ENCODE results near the gene C1orf146. TPM values are rescaled to one million over a fixed set of nuclear protein-coding genes. Genes with fewer than 3 reads are reported as not detected.

Gene C1orf146
- total RNA-seq, 6 experiments from 2014 or later, result not detected

DNA sequence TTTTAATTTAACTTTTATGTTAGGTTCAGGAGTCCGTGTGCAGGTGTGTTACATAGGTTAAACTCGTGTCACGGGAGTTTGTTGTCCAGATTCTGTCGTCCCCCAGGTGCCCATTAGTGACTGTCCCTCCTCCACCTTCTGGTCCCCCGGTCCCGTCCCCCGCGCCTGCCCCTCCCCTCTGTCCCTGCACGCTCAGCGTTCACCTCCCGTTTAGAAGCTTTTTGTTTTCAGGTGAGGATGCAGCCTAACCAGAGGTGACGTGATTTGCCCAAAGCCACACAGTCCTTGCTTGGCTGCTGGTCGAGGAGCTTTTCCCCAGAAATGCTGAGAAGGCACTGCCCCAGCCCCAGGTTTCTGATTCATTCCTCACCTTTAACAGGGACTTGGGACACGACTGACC is 844 bp downstream of the C1orf146 start:
- TF ChIP-seq, protein P1, sequence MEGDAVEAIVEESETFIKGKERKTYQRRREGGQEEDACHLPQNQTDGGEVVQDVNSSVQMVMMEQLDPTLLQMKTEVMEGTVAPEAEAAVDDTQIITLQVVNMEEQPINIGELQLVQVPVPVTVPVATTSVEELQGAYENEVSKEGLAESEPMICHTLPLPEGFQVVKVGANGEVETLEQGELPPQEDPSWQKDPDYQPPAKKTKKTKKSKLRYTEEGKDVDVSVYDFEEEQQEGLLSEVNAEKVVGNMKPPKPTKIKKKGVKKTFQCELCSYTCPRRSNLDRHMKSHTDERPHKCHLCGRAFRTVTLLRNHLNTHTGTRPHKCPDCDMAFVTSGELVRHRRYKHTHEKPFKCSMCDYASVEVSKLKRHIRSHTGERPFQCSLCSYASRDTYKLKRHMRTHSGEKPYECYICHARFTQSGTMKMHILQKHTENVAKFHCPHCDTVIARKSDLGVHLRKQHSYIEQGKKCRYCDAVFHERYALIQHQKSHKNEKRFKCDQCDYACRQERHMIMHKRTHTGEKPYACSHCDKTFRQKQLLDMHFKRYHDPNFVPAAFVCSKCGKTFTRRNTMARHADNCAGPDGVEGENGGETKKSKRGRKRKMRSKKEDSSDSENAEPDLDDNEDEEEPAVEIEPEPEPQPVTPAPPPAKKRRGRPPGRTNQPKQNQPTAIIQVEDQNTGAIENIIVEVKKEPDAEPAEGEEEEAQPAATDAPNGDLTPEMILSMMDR (IDR thresholded peaks at IDR 0.05), result no peak
- TF ChIP-seq POLR2A (IDR thresholded peaks at IDR 0.05), result no peak
- intact Hi-C loops (cut with DNase I), result no loop called here
- ATAC-seq (no peak), DNase-seq (no peak)
- 71% methylated on average over 14 of the region's 14 CpGs for WGBS (ENCODE audit: insufficient coverage, low coverage, low lambda C conversion rate, missing lambda C conversion rate)
- H3K27ac ChIP-seq, result no peak overlapping the region
- H3K4me1 ChIP-seq, result no peaks in the 10 kb centered on the region
- H3K9me3 ChIP-seq, result no peaks in the 10 kb centered on the region
- no peak overlapping the region for H3K4me3 ChIP-seq
- H3K36me3 ChIP-seq, result no peaks in the 10 kb centered on the region
- H3K27me3 ChIP-seq, result no peaks in the 10 kb centered on the region

DNA sequence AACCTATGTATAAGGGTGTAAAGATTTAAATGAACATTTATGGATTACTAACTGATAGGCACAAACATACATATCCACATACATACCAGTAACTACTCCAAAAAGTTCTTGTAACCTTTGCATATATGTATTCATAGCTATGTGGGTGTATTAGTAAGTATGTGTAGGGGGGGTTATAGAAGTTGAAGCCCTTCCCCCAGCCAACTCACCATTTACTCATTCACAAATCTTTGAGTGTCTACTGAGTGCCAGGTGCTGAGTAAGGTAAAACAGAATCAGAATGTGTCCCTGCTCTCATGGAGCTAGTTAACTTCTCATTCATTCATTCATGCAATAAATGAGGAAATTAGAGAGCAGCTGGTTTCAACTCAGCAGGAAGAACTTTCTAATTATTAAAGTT is 1.3 kb downstream of the C1orf146 start:
- Histone ChIP-seq H3K27me3 (no peaks in the 10 kb centered on the region), H3K4me1 (no peaks in the 10 kb centered on the region), H3K27ac (no peak overlapping the region), H3K36me3 (no peaks in the 10 kb centered on the region), H3K9me3 (no peaks in the 10 kb centered on the region), H3K4me3 (no peak overlapping the region)
- intact Hi-C loops (cut with DNase I), result no loop called here
- DNase-seq (no peak), ATAC-seq (no peak)
- TF ChIP-seq, protein P1 (IDR thresholded peaks at IDR 0.05), result no peak
- no peak for TF ChIP-seq POLR2A (IDR thresholded peaks at IDR 0.05)

DNA sequence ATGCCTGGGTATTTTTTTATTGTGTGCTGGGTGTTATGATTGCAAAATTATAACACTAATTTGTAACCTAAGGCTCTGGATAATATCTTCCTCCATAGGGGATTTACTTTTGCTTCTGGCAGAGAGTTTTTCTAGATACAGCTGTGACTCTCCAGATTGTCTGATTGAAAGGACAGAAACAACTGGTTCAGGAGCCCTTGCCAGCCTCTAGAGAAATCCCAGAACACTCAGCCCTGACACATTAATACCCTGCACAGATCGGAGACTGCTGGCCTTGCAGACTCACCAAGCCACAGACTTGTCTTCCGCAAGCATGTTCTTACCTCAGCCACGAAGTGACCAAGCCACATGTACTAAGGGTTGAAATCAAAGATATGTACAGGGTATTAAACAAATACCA is 10.7 kb downstream of the C1orf146 start:
- no peaks in the 10 kb centered on the region for H3K36me3 ChIP-seq
- no peaks in the 10 kb centered on the region for H3K27me3 ChIP-seq
- no peak overlapping the region for H3K4me3 ChIP-seq
- no peaks in the 10 kb centered on the region for H3K9me3 ChIP-seq
- intact Hi-C loops (cut with DNase I), result no loop called here
- ATAC-seq (no peak), DNase-seq (no peak)
- WGBS (ENCODE audit: insufficient coverage, low coverage, low lambda C conversion rate, missing lambda C conversion rate), result 64% methylated on average over 3 of the region's 3 CpGs
- no peak overlapping the region for H3K27ac ChIP-seq
- TF ChIP-seq POLR2A (IDR thresholded peaks at IDR 0.05), result no peak
- TF ChIP-seq, protein P1 (IDR thresholded peaks at IDR 0.05), result no peak
- H3K4me1 ChIP-seq, result no peaks in the 10 kb centered on the region

DNA sequence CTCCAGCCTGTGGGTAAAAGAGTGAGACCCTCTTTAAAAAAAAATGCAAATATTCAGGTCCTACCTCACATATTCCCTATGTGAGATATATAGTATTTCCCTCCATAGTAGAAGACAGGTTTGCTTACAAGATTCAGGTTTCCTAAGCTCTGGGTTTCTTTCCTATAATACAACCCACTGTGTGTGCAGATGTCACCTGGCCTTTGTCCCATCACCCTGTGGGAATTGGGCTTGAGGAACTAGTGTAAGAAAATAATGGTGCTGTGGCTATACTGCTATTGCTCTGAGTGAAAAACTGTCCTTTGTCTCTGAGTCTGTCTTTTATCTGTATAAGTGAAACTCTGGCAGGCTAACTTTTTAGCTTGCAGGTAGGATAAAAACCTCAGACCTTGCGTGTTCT is 13.0 kb downstream of the C1orf146 start:
- WGBS (ENCODE audit: insufficient coverage, low coverage, low lambda C conversion rate, missing lambda C conversion rate), result 85% methylated on average over 1 of the region's 1 CpG
- ATAC-seq (no peak), DNase-seq (no peak)
- Histone ChIP-seq H3K4me1 (no peaks in the 10 kb centered on the region), H3K9me3 (no peaks in the 10 kb centered on the region), H3K27me3 (no peaks in the 10 kb centered on the region), H3K4me3 (no peak overlapping the region), H3K36me3 (no peaks in the 10 kb centered on the region), H3K27ac (no peak overlapping the region)
- intact Hi-C loops (cut with DNase I), result no loop called here
- TF ChIP-seq, protein P1 (IDR thresholded peaks at IDR 0.05), result no peak
- TF ChIP-seq POLR2A (IDR thresholded peaks at IDR 0.05), result no peak

DNA sequence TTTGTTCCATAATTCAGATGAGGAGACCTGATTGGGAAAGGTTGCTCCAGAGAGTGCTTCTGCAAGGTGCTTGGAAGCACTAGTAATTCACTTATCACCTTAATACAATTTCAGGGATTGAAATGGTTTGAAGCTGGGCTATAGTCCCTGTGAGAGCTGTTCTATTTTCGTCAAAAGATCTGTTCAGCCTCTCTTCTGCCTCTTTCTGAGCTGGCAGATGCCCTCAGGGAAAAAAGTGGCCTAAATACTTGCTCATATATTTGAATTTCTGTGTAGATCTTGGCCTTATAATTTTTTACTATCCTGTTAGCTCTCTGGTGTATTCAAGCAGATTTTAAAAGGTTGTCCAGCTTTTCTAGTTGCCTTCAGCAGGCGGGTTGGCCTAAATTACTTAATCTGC is 22.3 kb downstream of the C1orf146 start:
- intact Hi-C loops (cut with DNase I), result no loop called here
- ATAC-seq (no peak), DNase-seq (no peak)
- Histone ChIP-seq H3K36me3 (no peaks in the 10 kb centered on the region), H3K4me3 (no peak overlapping the region), H3K9me3 (no peaks in the 10 kb centered on the region), H3K27ac (no peak overlapping the region), H3K27me3 (no peaks in the 10 kb centered on the region), H3K4me1 (no peaks in the 10 kb centered on the region)
- WGBS (ENCODE audit: insufficient coverage, low coverage, low lambda C conversion rate, missing lambda C conversion rate), result 83% methylated on average over 2 of the region's 2 CpGs
- no peak for TF ChIP-seq POLR2A (IDR thresholded peaks at IDR 0.05)
- TF ChIP-seq, protein P1 (IDR thresholded peaks at IDR 0.05), result no peak
